Measurements from ENCODE around the gene CSTPP1. TPM values are rescaled to one million over a fixed set of nuclear protein-coding genes. Genes with fewer than 3 reads are reported as not detected.
"Not testable (repeated sequence)": the region's sequence is repeated elsewhere in the genome, so short reads cannot be mapped to it uniquely, and the experiment has no call there.

CSTPP1 gene
- total RNA-seq, 4 donors from 2014 or later = 47.5 to 87.6 (median 57.7) TPM

DNA sequence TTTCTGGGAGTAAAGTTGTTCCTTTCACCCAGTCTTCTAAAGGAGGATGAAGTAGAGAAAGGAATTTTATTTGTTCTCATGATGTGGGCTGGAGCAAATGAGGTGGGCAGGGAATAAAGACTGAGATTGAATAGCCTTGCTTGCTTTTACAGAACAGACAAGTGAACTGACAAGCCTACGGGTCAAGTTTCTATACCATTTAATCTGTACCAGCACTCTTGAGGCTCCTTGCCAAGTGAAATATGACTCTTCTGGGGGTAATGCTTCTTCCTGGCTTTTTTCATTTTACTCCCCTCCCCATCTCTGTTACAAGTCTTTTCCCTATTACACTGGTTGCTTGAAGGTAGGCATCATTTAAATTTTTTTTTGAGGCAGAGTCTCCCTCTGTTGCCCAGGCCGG, 54.8 kb downstream of the CSTPP1 start:
- DNase-seq (ENCODE audit: low spot score in 2 of 2) = no peak
- TF ChIP-seq POLR2A (IDR thresholded peaks at IDR 0.05) = no peak
- TF ChIP-seq, protein P1, sequence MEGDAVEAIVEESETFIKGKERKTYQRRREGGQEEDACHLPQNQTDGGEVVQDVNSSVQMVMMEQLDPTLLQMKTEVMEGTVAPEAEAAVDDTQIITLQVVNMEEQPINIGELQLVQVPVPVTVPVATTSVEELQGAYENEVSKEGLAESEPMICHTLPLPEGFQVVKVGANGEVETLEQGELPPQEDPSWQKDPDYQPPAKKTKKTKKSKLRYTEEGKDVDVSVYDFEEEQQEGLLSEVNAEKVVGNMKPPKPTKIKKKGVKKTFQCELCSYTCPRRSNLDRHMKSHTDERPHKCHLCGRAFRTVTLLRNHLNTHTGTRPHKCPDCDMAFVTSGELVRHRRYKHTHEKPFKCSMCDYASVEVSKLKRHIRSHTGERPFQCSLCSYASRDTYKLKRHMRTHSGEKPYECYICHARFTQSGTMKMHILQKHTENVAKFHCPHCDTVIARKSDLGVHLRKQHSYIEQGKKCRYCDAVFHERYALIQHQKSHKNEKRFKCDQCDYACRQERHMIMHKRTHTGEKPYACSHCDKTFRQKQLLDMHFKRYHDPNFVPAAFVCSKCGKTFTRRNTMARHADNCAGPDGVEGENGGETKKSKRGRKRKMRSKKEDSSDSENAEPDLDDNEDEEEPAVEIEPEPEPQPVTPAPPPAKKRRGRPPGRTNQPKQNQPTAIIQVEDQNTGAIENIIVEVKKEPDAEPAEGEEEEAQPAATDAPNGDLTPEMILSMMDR (IDR thresholded peaks at IDR 0.05) = no peak
- 94% methylated on average over 2 of the region's 2 CpGs for WGBS, 2 donors
- intact Hi-C loops (cut with DNase I; ENCODE audit: low total_unique reads) = no loop called here
- H3K4me3 ChIP-seq (ENCODE audit: low read depth, poor library complexity, severe bottlenecking) = no peak overlapping the region

- DNase-seq (ENCODE audit: low spot score in 2 of 2); intact Hi-C loops (cut with DNase I; ENCODE audit: low total_unique reads); H3K4me3 ChIP-seq (ENCODE audit: low read depth, poor library complexity, severe bottlenecking): not testable (repeated sequence)
- WGBS, 2 donors = 84 to 98% methylated on average over 2 of the region's 2 CpGs
These were observed 55.8 kb downstream of the CSTPP1 start for GRCh38 chr11:46992386-46992785.

GRCh38 chr11:46997796-46998195, 61.2 kb downstream of the CSTPP1 start:
- intact Hi-C loops (cut with DNase I; ENCODE audit: low total_unique reads); DNase-seq (ENCODE audit: low spot score in 2 of 2); H3K4me3 ChIP-seq (ENCODE audit: low read depth, poor library complexity, severe bottlenecking): not testable (repeated sequence)
- WGBS, 2 donors = 95% methylated on average over 14 of the region's 14 CpGs

DNA sequence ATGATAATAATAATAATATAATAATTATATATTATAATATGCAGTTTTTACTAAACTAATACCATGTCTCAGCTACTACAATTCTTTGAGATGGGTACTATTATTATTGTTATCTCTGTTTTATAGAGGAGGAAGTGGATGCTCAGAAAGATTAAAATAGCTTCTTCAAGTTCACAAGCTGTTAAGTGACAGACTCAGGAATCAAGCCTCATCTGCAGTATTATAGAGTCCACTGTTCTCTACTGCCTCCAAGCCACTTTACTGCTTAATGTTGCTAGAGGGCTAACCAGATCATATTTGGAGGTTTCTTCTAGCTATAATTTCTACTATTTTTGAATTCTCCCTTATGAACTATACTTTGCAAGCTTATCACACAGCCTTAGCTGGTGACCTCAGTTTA, 62.7 kb downstream of the CSTPP1 start:
- TF ChIP-seq, protein P1 (IDR thresholded peaks at IDR 0.05) = no peak
- no peak overlapping the region for H3K4me3 ChIP-seq (ENCODE audit: low read depth, poor library complexity, severe bottlenecking)
- intact Hi-C loops (cut with DNase I; ENCODE audit: low total_unique reads) = no loop called here

DNA sequence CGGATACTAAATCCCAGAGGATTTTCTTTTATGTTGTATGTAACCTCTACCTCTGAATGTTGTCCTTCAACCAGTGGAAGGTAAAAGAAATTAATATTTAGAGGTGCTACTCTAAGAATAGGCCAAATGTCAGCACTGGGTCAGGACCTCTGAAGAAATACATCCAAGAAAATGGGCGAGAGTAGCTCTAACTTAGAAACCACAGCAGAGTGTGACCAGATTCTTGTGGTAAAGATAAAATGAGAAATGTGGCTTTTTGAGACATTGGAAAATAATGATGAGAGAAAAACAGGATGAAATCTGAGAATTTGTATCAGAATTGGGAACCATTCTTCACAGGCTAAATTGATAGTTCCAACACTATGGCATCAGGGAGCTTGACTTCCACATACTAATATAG, 63.5 kb downstream of the CSTPP1 start:
- intact Hi-C loops (cut with DNase I; ENCODE audit: low total_unique reads) = no loop called here
- DNase-seq (ENCODE audit: low spot score in 2 of 2) = no peak
- H3K4me3 ChIP-seq (ENCODE audit: low read depth, poor library complexity, severe bottlenecking) = no peak overlapping the region
- 92 to 93% methylated on average over 2 of the region's 2 CpGs for WGBS, 2 donors
- TF ChIP-seq, protein P1 (IDR thresholded peaks at IDR 0.05) = no peak
- no peak for TF ChIP-seq POLR2A (IDR thresholded peaks at IDR 0.05)

More for the DNA sequence above, 62.7 kb downstream of the CSTPP1 start:
- no peak for DNase-seq (ENCODE audit: low spot score in 2 of 2)

GRCh38 chr11:47001781-47002181, 65.2 kb downstream of the CSTPP1 start:
- no peak overlapping the region for H3K4me3 ChIP-seq (ENCODE audit: low read depth, poor library complexity, severe bottlenecking)
- intact Hi-C loops (cut with DNase I; ENCODE audit: low total_unique reads) = no loop called here
- no peak for TF ChIP-seq POLR2A (IDR thresholded peaks at IDR 0.05)
- TF ChIP-seq, protein P1 (IDR thresholded peaks at IDR 0.05) = no peak
- no peak for DNase-seq (ENCODE audit: low spot score in 2 of 2)
- WGBS, 2 donors = 66 to 67% methylated on average over 3 of the region's 3 CpGs

DNA sequence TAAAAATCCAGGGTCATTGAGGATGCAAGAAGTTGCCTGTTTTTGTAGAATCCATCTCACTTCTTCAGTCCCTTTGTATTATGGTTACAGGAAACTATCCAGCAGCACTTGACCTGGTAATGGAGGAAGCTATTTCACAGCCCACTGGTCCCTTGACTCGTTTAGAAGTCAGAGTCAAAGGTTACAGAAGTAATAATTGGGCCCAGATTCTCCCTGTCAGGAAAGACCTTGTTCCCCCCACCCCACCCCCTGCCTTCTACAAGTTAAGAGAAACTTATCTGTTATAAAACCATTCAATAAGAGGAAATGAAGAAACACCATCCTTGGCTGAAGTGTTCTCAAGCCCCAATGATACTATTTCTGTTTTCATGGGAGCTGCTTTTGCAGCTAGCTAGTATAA, 65.8 kb downstream of the CSTPP1 start:
- WGBS, 2 donors = 57% methylated on average over 1 of the region's 1 CpG
- intact Hi-C loops (cut with DNase I; ENCODE audit: low total_unique reads) = no loop called here

More for the DNA sequence above, 65.8 kb downstream of the CSTPP1 start:
- TF ChIP-seq POLR2A (IDR thresholded peaks at IDR 0.05) = no peak
- TF ChIP-seq, protein P1 (IDR thresholded peaks at IDR 0.05) = no peak
- DNase-seq (ENCODE audit: low spot score in 2 of 2) = no peak
- no peak overlapping the region for H3K4me3 ChIP-seq (ENCODE audit: low read depth, poor library complexity, severe bottlenecking)

Measured in lower leg skin (tissue), 4 donors.